GM15510 (cell line): ENCODE results near the gene SYNE3.
A peak's percentile ranks its signal among the peaks of the same experiment; 100 is the strongest.

Source experiments
- POLR2A ChIP-seq: IDR thresholded peaks from 3 replicates; pipeline ENCODE4 v1.6.1; 2011; ENCODE audit warnings: borderline replicate concordance; ENCODE audit not compliant: insufficient read length; ENCODE audit errors: extremely low read depth

The SYNE3 gene

GRCh38 chr14:95535226-95536021 is 19.0 kb upstream of the SYNE3 start:
- TF ChIP-seq POLR2A = no peak

- peak; percentile 69 for TF ChIP-seq POLR2A
Observed at GRCh38 chr14:95534299-95535225, 18.1 kb upstream of the SYNE3 start, which contains the start of gene GLRX5. GLRX5 (plus strand) TSS chr14:95535050; CDS start chr14:95535090, 40 bp downstream.

GRCh38 chr14:95533822-95534221 is 17.4 kb upstream of the SYNE3 start:
- TF ChIP-seq POLR2A = no peak

GRCh38 chr14:95533391-95533821 is 17.0 kb upstream of the SYNE3 start:
- no peak for TF ChIP-seq POLR2A

- no peak for TF ChIP-seq POLR2A
Observed at GRCh38 chr14:95531969-95532368, 15.5 kb upstream of the SYNE3 start.

- no peak for TF ChIP-seq POLR2A
Observed at GRCh38 chr14:95531473-95531872, 15.0 kb upstream of the SYNE3 start.

GRCh38 chr14:95530473-95531276 is 14.2 kb upstream of the SYNE3 start:
- no peak for TF ChIP-seq POLR2A

- TF ChIP-seq POLR2A = no peak
Observed at GRCh38 chr14:95529216-95529615, 12.8 kb upstream of the SYNE3 start.

- no peak for TF ChIP-seq POLR2A
Observed at GRCh38 chr14:95527387-95528002, 11.0 kb upstream of the SYNE3 start.

- TF ChIP-seq POLR2A = no peak
Observed at GRCh38 chr14:95526483-95527386, 10.3 kb upstream of the SYNE3 start.

- no peak for TF ChIP-seq POLR2A
Observed at GRCh38 chr14:95525999-95526398, 9.5 kb upstream of the SYNE3 start.

- no peak for TF ChIP-seq POLR2A
Observed at GRCh38 chr14:95524706-95525512, 8.5 kb upstream of the SYNE3 start.
